Lower leg skin (tissue), 4 donors: Measurements from ENCODE around the gene LRRC23. TPM values are rescaled to one million over a fixed set of nuclear protein-coding genes. Genes with fewer than 3 reads are reported as not detected.

Source experiments
- DNase-seq, 2 donors: peaks; one replicate each; pipeline ENCODE4 v3.0.0-alpha.2; 2019; ENCODE audit warnings: low spot score in 2 of 2
- H3K4me3 ChIP-seq: fragments of 200-600 bp; sonication (generic); 2 replicates; pipeline ENCODE4 v1.5.1; 2017; ENCODE audit warnings: mild to moderate bottlenecking, low read depth; ENCODE audit not compliant: poor library complexity, severe bottlenecking
- POLR2A ChIP-seq, 2 donors: fragments of 450-650 bp; IDR thresholded peaks; one replicate each; pipeline ENCODE4 v1.6.1; 2016 to 2017; ENCODE audit warnings: antibody characterized with exemption in 2 of 2, mild to moderate bottlenecking in 1 of 2, moderate library complexity in 1 of 2
- WGBS, 2 donors: methylation state at CpG; one replicate each; pipeline ENCODE4 v1.1.5; 2018; 5-methylcytosine and 5-hydroxymethylcytosine counted together
- intact Hi-C: fragments of 100-400 bp; cut with DNase I; formaldehyde crosslinking; loops from one replicate; pipeline ENCODE4 v1.15.0; 2023; ENCODE audit warnings: low total_unique reads
- total RNA-seq, 4 donors: library from RNA; depleted of rRNA; stranded (reverse); fragments of >200 nt; gene quantifications; one replicate each; pipeline ENCODE4 v1.1.0, GENCODE V29; 2016
- TF ChIP-seq, protein P1 (sequence below), 3 donors: fragments of 450-650 bp; IDR thresholded peaks; one replicate each; pipeline ENCODE4 v1.5.1; 2016; ENCODE audit warnings: antibody characterized with exemption in 3 of 3, mild to moderate bottlenecking in 3 of 3, moderate library complexity in 2 of 3

Gene LRRC23
- total RNA-seq, 4 donors from 2014 or later: 6.4 to 11.5 (median 8.2) TPM

DNA sequence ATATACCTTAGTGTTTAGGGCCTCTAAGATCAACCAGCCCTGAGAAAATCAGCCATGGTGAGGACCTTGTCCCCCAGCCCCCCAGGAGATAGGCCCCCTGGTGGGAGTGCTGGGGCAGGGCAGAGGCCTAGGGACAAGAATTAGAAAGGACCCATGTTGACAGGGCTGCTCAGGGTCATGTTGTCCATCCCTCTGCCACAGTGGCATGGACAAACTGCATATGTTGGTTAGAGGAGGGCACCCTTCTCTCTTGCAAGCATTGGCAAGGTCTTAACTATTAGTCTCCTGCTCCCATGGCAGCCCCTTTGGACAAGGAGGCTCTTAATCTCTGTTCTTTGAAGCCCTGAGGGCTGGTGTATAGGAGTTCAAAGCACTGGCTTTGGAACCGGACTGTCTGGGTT, 45.8 kb downstream of the LRRC23 start:
- intact Hi-C loops: loop anchor here (10.0 kb wide), 1 partner anchor 144 kb away; the partner anchor contains the start of gene C1R
- 33 to 78% methylated on average over 1 of the region's 1 CpG for WGBS, 2 donors
- no peak for DNase-seq
- no peak overlapping the region for H3K4me3 ChIP-seq
- no peak for TF ChIP-seq POLR2A (IDR thresholded peaks at IDR 0.05)
- TF ChIP-seq, protein P1, sequence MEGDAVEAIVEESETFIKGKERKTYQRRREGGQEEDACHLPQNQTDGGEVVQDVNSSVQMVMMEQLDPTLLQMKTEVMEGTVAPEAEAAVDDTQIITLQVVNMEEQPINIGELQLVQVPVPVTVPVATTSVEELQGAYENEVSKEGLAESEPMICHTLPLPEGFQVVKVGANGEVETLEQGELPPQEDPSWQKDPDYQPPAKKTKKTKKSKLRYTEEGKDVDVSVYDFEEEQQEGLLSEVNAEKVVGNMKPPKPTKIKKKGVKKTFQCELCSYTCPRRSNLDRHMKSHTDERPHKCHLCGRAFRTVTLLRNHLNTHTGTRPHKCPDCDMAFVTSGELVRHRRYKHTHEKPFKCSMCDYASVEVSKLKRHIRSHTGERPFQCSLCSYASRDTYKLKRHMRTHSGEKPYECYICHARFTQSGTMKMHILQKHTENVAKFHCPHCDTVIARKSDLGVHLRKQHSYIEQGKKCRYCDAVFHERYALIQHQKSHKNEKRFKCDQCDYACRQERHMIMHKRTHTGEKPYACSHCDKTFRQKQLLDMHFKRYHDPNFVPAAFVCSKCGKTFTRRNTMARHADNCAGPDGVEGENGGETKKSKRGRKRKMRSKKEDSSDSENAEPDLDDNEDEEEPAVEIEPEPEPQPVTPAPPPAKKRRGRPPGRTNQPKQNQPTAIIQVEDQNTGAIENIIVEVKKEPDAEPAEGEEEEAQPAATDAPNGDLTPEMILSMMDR (IDR thresholded peaks at IDR 0.05): no peak

DNA sequence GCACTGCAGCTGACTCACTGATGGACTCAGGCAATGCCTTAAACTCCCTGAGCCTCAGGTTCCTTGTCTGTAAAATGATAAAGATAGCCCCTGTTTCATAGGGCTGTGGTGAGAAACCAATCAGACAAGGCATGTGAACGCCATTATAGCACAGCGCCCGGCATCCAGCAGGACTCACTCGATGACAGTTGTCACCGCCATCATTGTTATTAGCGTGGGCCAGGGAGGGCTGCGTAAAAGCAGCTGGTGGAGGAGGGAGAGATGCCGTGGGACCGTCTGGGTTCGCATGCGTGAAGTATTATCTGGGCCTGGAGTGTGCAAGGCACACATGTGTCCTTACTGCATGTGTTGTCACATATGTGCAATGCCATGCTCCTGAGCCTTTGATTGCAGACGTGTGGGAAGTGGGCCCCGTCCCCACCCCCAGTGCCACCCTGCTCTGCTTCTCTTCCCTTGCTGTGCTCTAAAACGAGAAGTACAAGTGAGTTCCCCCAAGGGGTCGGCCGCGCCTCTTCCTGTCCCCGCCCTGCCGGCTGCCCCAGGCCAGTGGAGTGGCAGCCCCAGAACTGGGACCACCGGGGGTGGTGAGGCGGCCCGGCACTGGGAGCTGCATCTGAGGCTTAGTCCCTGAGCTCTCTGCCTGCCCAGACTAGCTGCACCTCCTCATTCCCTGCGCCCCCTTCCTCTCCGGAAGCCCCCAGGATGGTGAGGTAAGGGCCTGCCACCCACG, 46.4 kb downstream of the LRRC23 start, which contains the start of gene PTPN6:
Gene PTPN6 (plus strand): TSS at position 546 of the 730 bp plus-strand sequence. CDS start 157 bp downstream, at position 703.
- DNase-seq: peak in 1 of 2 donors; percentile 89
- WGBS, 2 donors: 53 to 56% methylated on average over 22 to 24 of the region's 25 CpGs
- H3K4me3 ChIP-seq: peak within 1 kb of the TSS; percentile 12
- TF ChIP-seq, protein P1 (IDR thresholded peaks at IDR 0.05): no peak
- no peak for TF ChIP-seq POLR2A (IDR thresholded peaks at IDR 0.05)
- intact Hi-C loops: loop anchor here (10.0 kb wide), 1 partner anchor 144 kb away; the partner anchor contains the start of gene C1R

DNA sequence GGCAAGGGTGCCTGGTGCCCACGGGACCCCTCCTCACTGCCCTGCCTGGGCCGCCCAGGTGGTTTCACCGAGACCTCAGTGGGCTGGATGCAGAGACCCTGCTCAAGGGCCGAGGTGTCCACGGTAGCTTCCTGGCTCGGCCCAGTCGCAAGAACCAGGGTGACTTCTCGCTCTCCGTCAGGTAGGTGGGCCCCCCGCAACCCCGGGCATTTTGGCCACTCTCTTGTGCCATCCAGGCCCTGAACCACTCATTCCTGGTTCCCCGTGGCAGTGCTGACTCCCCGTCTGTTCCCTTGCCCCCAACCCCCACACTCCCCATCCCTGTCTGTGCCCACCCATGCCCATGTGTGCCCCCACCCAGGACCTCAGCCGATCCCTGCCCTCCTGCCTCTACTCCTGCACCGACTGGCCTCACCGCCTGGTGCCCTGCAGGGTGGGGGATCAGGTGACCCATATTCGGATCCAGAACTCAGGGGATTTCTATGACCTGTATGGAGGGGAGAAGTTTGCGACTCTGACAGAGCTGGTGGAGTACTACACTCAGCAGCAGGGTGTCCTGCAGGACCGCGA, 47.0 kb downstream of the LRRC23 start:
- 79 to 83% methylated on average over 18 to 20 of the region's 20 CpGs for WGBS, 2 donors
- no peak for TF ChIP-seq POLR2A (IDR thresholded peaks at IDR 0.05)
- TF ChIP-seq, protein P1 (IDR thresholded peaks at IDR 0.05): no peak
- intact Hi-C loops: loop anchor here (10.0 kb wide), 1 partner anchor 143 kb away; the partner anchor contains the start of gene C1R
- H3K4me3 ChIP-seq: peak overlapping the region; percentile 12
- DNase-seq: no peak

DNA sequence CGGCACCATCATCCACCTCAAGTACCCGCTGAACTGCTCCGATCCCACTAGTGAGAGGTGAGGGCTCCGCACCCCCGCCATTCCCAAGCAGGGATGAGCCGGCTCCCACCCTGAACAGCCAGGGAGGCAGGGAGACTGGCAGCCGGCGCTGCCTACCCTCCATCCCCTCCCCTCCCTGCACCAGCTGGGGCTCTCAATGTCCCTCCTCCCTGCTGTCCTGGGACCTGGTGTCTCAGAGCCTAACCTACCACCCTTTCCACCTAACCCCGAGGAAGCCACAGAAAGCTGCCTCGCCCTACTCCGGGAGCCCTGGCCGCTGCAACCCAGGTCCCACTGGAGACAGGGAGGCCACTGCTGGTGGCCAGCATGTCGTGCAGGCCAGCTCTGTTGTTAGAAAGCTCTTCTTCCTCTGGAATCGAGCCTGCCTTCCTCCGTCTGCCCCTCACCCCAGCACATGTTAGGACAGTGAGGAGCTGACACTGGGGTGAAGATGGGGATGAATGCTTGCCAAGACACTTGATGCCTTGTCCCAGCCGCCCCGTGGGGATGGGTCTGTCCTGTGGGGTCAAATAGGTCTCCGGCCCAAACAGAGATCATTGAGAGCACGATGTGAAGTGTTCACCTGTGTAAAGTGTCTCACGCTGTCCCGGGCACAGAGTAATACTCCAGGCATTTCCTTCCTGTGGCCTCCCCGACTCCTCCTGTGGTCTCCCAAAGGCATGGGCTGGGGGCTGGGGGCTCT, 47.7 kb downstream of the LRRC23 start:
- WGBS, 2 donors: 70 to 81% methylated on average over 22 of the region's 22 CpGs
- DNase-seq: no peak
- TF ChIP-seq POLR2A (IDR thresholded peaks at IDR 0.05): no peak
- TF ChIP-seq, protein P1 (IDR thresholded peaks at IDR 0.05): no peak
- intact Hi-C loops: loop anchor here (10.0 kb wide), 1 partner anchor 143 kb away; the partner anchor contains the start of gene C1R
- peak overlapping the region; percentile 12 for H3K4me3 ChIP-seq

DNA sequence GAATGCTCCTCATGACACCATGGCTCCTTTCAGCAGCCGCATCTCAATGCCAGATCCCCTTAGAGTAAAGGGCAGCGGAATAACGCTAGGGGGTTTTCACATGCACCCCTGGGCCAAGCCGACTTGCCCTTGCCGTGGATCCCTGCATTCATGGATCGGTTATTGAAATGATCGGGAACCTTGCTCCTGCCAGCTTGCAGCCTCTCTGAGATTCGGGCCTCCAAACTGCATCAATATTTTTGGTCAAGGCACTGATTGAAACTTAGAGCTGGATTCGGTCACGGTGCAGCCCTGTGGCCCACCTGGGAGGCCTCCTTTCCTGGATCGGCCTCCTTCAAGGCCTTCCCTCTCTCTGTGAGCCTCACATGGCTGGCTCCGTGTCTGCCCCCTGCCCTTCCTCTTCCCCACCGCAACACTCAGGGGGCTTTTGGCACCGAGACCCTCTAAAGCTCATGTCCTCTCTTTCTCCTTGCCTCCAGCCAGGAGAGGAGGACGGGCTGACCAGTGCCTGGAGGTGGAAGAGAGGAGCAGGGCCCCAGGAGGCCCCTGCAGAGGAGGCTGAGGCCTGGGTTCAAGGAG, 48.3 kb downstream of the LRRC23 start:
- 72 to 80% methylated on average over 15 of the region's 15 CpGs for WGBS, 2 donors
- no peak overlapping the region for H3K4me3 ChIP-seq
- DNase-seq: no peak
- intact Hi-C loops: loop anchor here (10.0 kb wide), 1 partner anchor 142 kb away; the partner anchor contains the start of gene C1R
- TF ChIP-seq POLR2A (IDR thresholded peaks at IDR 0.05): no peak
- TF ChIP-seq, protein P1 (IDR thresholded peaks at IDR 0.05): no peak
